HCT116 (cell line): ENCODE results near the gene AGAP5. TPM values are rescaled to one million over a fixed set of nuclear protein-coding genes. Genes with fewer than 3 reads are reported as not detected.

Experiments used
- ATAC-seq: fragments of 200-7000 bp; cut with Tn5 transposase; 2 replicates; pipeline ENCODE4 v1.9.1; 2020; ENCODE audit warnings: mild to moderate bottlenecking, moderate library complexity
- BruUV-seq: library from RNA; stranded (reverse); fragments of 400-500 nt; replicated peaks from 2 replicates; lab custom pipeline; 2021; lab: Mats Ljungman, UMichigan
- CTCF ChIA-PET: fragments of 300-600 bp; sonication (Branson Sonifier 250); formaldehyde crosslinking; loops from one replicate; lab custom pipeline; 2021; ENCODE audit warnings: antibody characterized with exemption; lab: Charles Lee
- POLR2A ChIA-PET: fragments of 300-600, 350-600 bp; sonication (Branson Sonifier 250); formaldehyde crosslinking; loops from one replicate; lab custom pipeline; 2021; ENCODE audit warnings: antibody characterized with exemption; lab: Charles Lee
- RAD21 ChIA-PET, 2 experiments: fragments of 300-600 bp; sonication (Branson Sonifier 250); formaldehyde crosslinking; loops; one replicate each; lab custom pipeline; 2023; ENCODE audit warnings: low total read pairs in 2 of 2; ENCODE audit not compliant: uncharacterized antibody in 2 of 2, unreplicated experiment in 2 of 2, low non-redundant PET in 1 of 2; lab: Charles Lee
- DNase-seq: peaks from one replicate; pipeline ENCODE4 v3.0.0-alpha.2; 2010; ENCODE audit warnings: low read depth, low spot score
- H2AFZ ChIP-seq: fragments of 200-600 bp; shearing (Covaris generic), sonication (generic); 2 replicates; pipeline ENCODE4 v1.6.1; 2017; ENCODE audit warnings: low read depth, mixed run types, mixed read lengths, antibody characterized with exemption, low read length; ENCODE audit not compliant: poor library complexity, severe bottlenecking
- H3K27ac ChIP-seq: 2 replicates; pipeline ENCODE4 v1.5.1; 2012; ENCODE audit warnings: low read depth, low read length
- H3K27me3 ChIP-seq: fragments of 200-600 bp; sonication (generic); 2 replicates; pipeline ENCODE4 v1.6.1; 2016; ENCODE audit warnings: mixed run types, low read length, mixed read lengths; ENCODE audit not compliant: insufficient read depth
- H3K36me3 ChIP-seq, 2 experiments: fragments of 200-500 bp in 1 of 2; fragments of 200-600 bp in 1 of 2; sonication (Bioruptor generic) in 1 of 2; sonication (generic) in 1 of 2; 2 replicates each; pipeline versions ENCODE4 v1.5.1 to v1.6.1; 2014 to 2016; ENCODE audit warnings: low read length in 2 of 2, inconsistent platforms in 1 of 2, mixed read lengths in 1 of 2, mixed run types in 1 of 2; ENCODE audit not compliant: insufficient read depth in 2 of 2, control insufficient read depth in 1 of 2
- H3K4me1 ChIP-seq, 2 experiments: fragments of 200-600 bp in 1 of 2; sonication (generic) in 1 of 2; 2 replicates each; pipeline versions ENCODE4 v1.5.1 to v1.6.1; 2012 to 2017; ENCODE audit warnings: low read length in 2 of 2, inconsistent platforms in 1 of 2, mild to moderate bottlenecking in 1 of 2, mixed read lengths in 1 of 2, mixed run types in 1 of 2, moderate library complexity in 1 of 2; ENCODE audit not compliant: insufficient read depth in 2 of 2, control insufficient read depth in 1 of 2
- H3K4me2 ChIP-seq: fragments of 200-600 bp; sonication (generic); 2 replicates; pipeline ENCODE4 v1.6.1; 2017; ENCODE audit warnings: mixed run types, low read length, mixed read lengths
- H3K4me3 ChIP-seq, 2 experiments: fragments of 200-600 bp in 1 of 2; sonication (generic) in 1 of 2; replicated peaks in 1 of 2; 2 replicates each; pipeline ENCODE4 v1.5.1; 2011 to 2016; ENCODE audit warnings: low read length in 2 of 2, control low read depth in 1 of 2, low read depth in 1 of 2, mild to moderate bottlenecking in 1 of 2, mixed read lengths in 1 of 2, mixed run types in 1 of 2
- H3K79me2 ChIP-seq: fragments of 200-600 bp; sonication (generic); 2 replicates; pipeline ENCODE4 v1.6.1; 2017; ENCODE audit warnings: mild to moderate bottlenecking, mixed run types, low read length, moderate library complexity, mixed read lengths; ENCODE audit not compliant: insufficient read depth
- H3K9ac ChIP-seq: fragments of 200-600 bp; sonication (generic); 2 replicates; pipeline ENCODE4 v1.6.1; 2016; ENCODE audit warnings: low read length, mixed read lengths
- H3K9me2 ChIP-seq: fragments of 200-600 bp; sonication (generic), shearing (Covaris generic); 2 replicates; pipeline ENCODE4 v1.6.1; 2017; ENCODE audit warnings: mixed run types, mild to moderate bottlenecking, moderate library complexity; ENCODE audit not compliant: insufficient read depth
- H3K9me3 ChIP-seq, 2 experiments: fragments of 200-500 bp in 1 of 2; fragments of 200-600 bp in 1 of 2; sonication (Bioruptor generic) in 1 of 2; sonication (generic) in 1 of 2; 2 replicates each; pipeline ENCODE4 v1.6.1; 2014 to 2017; ENCODE audit warnings: low read length in 2 of 2, mixed read lengths in 2 of 2, inconsistent platforms in 1 of 2, low read depth in 1 of 2, mild to moderate bottlenecking in 1 of 2, mixed run types in 1 of 2, moderate library complexity in 1 of 2; ENCODE audit not compliant: control insufficient read depth in 1 of 2, insufficient read depth in 1 of 2
- H4K20me1 ChIP-seq: fragments of 200-600 bp; sonication (generic), shearing (Covaris generic); 2 replicates; pipeline ENCODE4 v1.6.1; 2017; ENCODE audit warnings: mixed run types, mild to moderate bottlenecking, moderate library complexity; ENCODE audit not compliant: insufficient read depth
- CBX3 ChIP-seq: IDR thresholded peaks from 2 replicates; pipeline ENCODE4 v1.6.1; 2012; ENCODE audit warnings: low read depth
- EGR1 ChIP-seq: IDR thresholded peaks from 2 replicates; pipeline ENCODE4 v1.6.1; 2012; ENCODE audit warnings: low read depth
- ELF1 ChIP-seq: IDR thresholded peaks from 2 replicates; pipeline ENCODE4 v1.6.1; 2012; ENCODE audit warnings: low read depth, borderline replicate concordance
- EZH2phosphoT487 ChIP-seq: fragments of 200-600 bp; IDR thresholded peaks from 2 replicates; pipeline ENCODE4 v1.6.1; 2018; ENCODE audit warnings: antibody characterized with exemption, borderline replicate concordance
- FOSL1 ChIP-seq: IDR thresholded peaks from 2 replicates; pipeline ENCODE4 v1.6.1; 2012; ENCODE audit warnings: low read depth
- JUND ChIP-seq: IDR thresholded peaks from 2 replicates; pipeline ENCODE4 v1.6.1; 2012
- POLR2A ChIP-seq: IDR thresholded peaks from 2 replicates; pipeline ENCODE4 v1.7.0; 2011; ENCODE audit warnings: borderline replicate concordance; ENCODE audit not compliant: insufficient read depth, insufficient read length; ENCODE audit errors: extremely low read depth
- POLR2AphosphoS5 ChIP-seq: IDR thresholded peaks from 2 replicates; pipeline ENCODE4 v1.6.1; 2011; ENCODE audit warnings: mild to moderate bottlenecking, low read depth, low read length, moderate library complexity
- SIN3A ChIP-seq: IDR thresholded peaks from 2 replicates; pipeline ENCODE4 v1.6.1; 2012; ENCODE audit warnings: low read depth
- SP1 ChIP-seq: IDR thresholded peaks from 2 replicates; pipeline ENCODE4 v1.6.1; 2012; ENCODE audit warnings: low read depth
- SRF ChIP-seq: IDR thresholded peaks from 2 replicates; pipeline ENCODE4 v1.6.1; 2012; ENCODE audit warnings: low read depth
- TCF7L2 ChIP-seq: IDR thresholded peaks from 2 replicates; pipeline ENCODE4 v1.7.0; 2011; ENCODE audit warnings: borderline replicate concordance, inconsistent platforms; ENCODE audit not compliant: insufficient read depth, insufficient read length; ENCODE audit errors: extremely low read depth
- YY1 ChIP-seq: IDR thresholded peaks from 2 replicates; pipeline ENCODE4 v1.6.1; 2011; ENCODE audit warnings: low read length, low read depth, moderate library complexity, mild to moderate bottlenecking; ENCODE audit not compliant: insufficient replicate concordance; ENCODE audit errors: extremely low read depth
- ZFX ChIP-seq: fragments of 450-650 bp; IDR thresholded peaks from 2 replicates; pipeline ENCODE4 v1.6.1; 2017
- ZNF274 ChIP-seq: fragments of 200-500 bp; sonication (Bioruptor generic); IDR thresholded peaks from 2 replicates; pipeline ENCODE4 v1.6.1; 2014; ENCODE audit warnings: mild to moderate bottlenecking, low read depth, low read length, inconsistent platforms
- intact Hi-C: fragments of 100-400 bp; cut with micrococcal nuclease; formaldehyde crosslinking; loops from 2 replicates; pipeline ENCODE4 v1.10.0; 2022
- total RNA-seq: library from RNA; stranded (reverse); gene quantifications from one replicate; pipeline ENCODE4 v1.2.1, GENCODE V29; 2021; ENCODE audit not compliant: unreplicated experiment
- TF ChIP-seq, protein P1 (sequence below): IDR thresholded peaks from 2 replicates; pipeline ENCODE4 v1.6.1; 2011; ENCODE audit warnings: mild to moderate bottlenecking, low read length, moderate library complexity; ENCODE audit not compliant: insufficient replicate concordance; ENCODE audit errors: extremely low read depth
- TF ChIP-seq, protein P2 (sequence below), 3 experiments: fragments of 200-600 bp in 1 of 3; sonication (generic) in 1 of 3; IDR thresholded peaks in 2 of 3; conservative IDR thresholded peaks in 1 of 3; 2 replicates each; pipeline ENCODE4 v1.5.1; 2012 to 2017; ENCODE audit warnings: low read depth in 2 of 3, low read length in 2 of 3, antibody characterized with exemption in 1 of 3, borderline replicate concordance in 1 of 3, control low read depth in 1 of 3, mild to moderate bottlenecking in 1 of 3, mixed read lengths in 1 of 3, mixed run types in 1 of 3, moderate library complexity in 1 of 3; ENCODE audit not compliant: insufficient read depth in 1 of 3
- TF ChIP-seq, protein P3 (sequence below): IDR thresholded peaks from 2 replicates; pipeline ENCODE4 v1.6.1; 2012
- TF ChIP-seq, protein P4 (sequence below): IDR thresholded peaks from 2 replicates; pipeline ENCODE4 v1.6.1; 2012; ENCODE audit warnings: low read depth

Gene AGAP5
- total RNA-seq, 1 experiment from 2014 or later: 7.5 TPM

DNA sequence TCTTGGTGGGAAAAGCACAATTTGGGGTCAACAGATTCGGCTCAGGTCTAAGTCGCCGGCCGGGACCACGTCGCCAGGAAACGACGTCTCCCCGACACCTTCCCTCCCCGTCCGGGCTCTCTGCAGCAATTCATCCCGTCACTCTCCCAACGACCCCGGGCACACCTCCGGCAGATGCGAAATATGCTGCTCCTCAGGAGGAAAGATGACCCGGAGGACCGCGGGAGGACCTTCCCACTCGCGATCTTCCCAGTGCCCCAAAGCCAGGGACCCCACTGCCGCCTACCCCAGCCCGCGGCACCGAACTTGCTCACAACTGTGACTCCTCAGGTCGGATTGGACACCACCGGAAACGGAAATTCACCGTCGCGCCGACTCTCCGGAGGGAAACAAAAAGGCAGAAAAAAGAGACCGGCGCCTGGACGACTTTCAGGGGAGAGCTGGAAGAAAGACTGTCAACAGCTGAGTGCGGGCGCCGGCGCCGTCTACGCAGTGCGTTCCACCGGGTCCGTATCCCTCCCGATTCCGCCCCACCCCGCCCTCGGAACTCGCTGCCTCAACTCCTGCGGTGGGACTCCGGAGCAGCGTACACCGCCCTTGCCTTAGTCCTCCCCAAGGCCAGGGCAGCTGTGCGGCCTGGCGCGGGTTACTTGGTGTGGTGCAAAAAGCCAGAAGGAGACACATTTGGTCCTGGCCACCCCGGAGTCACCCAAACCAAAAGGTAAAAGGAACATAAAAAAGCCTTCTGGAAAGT lies 32.4 kb upstream of the AGAP5 start:
- RAD21 ChIA-PET: no interaction called here
- no TSS peak for BruUV-seq
- DNase-seq: peak; percentile 87
- H2AFZ ChIP-seq: no peak overlapping the region
- peak; percentile 87 for ATAC-seq
- H3K4me2 ChIP-seq: peak overlapping the region; percentile 91
- no peaks in the 10 kb centered on the region for H3K9me2 ChIP-seq
- peak overlapping the region; percentile 87 for H3K27ac ChIP-seq
- CTCF ChIA-PET: no interaction called here
- peak overlapping the region; percentile 92 for H3K9ac ChIP-seq
- intact Hi-C loops: no loop called here
- POLR2A ChIA-PET: interaction anchor here (1.1 to 3.7 kb wide), 2 partner anchors 13 to 52 kb away, joined by 3 to 36 read pairs; partner anchors contain the start of genes CHCHD1 and SEC24C
- peaks cover 23% of the 10 kb centered on the region for H3K79me2 ChIP-seq
- H3K27me3 ChIP-seq: no peaks in the 10 kb centered on the region
- peak overlapping the region; percentile 57 to 95 for H3K4me3 ChIP-seq
- H4K20me1 ChIP-seq: no peaks in the 10 kb centered on the region
- no peaks in the 10 kb centered on the region for H3K9me3 ChIP-seq
- H3K4me1 ChIP-seq: peaks cover 0 to 6% of the 10 kb centered on the region in 2 experiments; a peak in 2 of 4 replicates
- H3K36me3 ChIP-seq: peaks cover 5 to 11% of the 10 kb centered on the region in 2 experiments; a peak in 3 of 4 replicates
- peak; percentile 96 for TF ChIP-seq POLR2AphosphoS5
- no peak for TF ChIP-seq ZNF274
- no peak for TF ChIP-seq FOSL1
- TF ChIP-seq EZH2phosphoT487: no peak
- no peak; the same call in 1 of the 2 replicates for TF ChIP-seq ELF1
- peak; percentile 83 for TF ChIP-seq SRF
- TF ChIP-seq ZFX: peak; percentile 71
- TF ChIP-seq, protein P1, sequence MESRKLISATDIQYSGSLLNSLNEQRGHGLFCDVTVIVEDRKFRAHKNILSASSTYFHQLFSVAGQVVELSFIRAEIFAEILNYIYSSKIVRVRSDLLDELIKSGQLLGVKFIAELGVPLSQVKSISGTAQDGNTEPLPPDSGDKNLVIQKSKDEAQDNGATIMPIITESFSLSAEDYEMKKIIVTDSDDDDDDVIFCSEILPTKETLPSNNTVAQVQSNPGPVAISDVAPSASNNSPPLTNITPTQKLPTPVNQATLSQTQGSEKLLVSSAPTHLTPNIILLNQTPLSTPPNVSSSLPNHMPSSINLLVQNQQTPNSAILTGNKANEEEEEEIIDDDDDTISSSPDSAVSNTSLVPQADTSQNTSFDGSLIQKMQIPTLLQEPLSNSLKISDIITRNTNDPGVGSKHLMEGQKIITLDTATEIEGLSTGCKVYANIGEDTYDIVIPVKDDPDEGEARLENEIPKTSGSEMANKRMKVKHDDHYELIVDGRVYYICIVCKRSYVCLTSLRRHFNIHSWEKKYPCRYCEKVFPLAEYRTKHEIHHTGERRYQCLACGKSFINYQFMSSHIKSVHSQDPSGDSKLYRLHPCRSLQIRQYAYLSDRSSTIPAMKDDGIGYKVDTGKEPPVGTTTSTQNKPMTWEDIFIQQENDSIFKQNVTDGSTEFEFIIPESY: no peak
- peak; percentile 81 for TF ChIP-seq TCF7L2
- TF ChIP-seq SP1: peak; percentile 56
- peak; percentile 36; the same call in 1 of the 2 replicates for TF ChIP-seq EGR1
- peak; percentile 86 for TF ChIP-seq POLR2A
- TF ChIP-seq, protein P2, sequence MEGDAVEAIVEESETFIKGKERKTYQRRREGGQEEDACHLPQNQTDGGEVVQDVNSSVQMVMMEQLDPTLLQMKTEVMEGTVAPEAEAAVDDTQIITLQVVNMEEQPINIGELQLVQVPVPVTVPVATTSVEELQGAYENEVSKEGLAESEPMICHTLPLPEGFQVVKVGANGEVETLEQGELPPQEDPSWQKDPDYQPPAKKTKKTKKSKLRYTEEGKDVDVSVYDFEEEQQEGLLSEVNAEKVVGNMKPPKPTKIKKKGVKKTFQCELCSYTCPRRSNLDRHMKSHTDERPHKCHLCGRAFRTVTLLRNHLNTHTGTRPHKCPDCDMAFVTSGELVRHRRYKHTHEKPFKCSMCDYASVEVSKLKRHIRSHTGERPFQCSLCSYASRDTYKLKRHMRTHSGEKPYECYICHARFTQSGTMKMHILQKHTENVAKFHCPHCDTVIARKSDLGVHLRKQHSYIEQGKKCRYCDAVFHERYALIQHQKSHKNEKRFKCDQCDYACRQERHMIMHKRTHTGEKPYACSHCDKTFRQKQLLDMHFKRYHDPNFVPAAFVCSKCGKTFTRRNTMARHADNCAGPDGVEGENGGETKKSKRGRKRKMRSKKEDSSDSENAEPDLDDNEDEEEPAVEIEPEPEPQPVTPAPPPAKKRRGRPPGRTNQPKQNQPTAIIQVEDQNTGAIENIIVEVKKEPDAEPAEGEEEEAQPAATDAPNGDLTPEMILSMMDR (IDR thresholded peaks at IDR 0.05 in 2 of 3, conservative IDR thresholded peaks at IDR 0.05 in 1 of 3; ENCODE audit: borderline replicate concordance in 1 of 3, insufficient read depth in 1 of 3, low read depth in 2 of 3, low read length in 2 of 3): no peak
- TF ChIP-seq YY1: peak; percentile 81
- peak; percentile 74 for TF ChIP-seq CBX3
- TF ChIP-seq SIN3A: peak; percentile 86
- 0 out of 2 replicates have a peak, but pooled peaks have one; percentile 22 for TF ChIP-seq JUND
- TF ChIP-seq, protein P3, sequence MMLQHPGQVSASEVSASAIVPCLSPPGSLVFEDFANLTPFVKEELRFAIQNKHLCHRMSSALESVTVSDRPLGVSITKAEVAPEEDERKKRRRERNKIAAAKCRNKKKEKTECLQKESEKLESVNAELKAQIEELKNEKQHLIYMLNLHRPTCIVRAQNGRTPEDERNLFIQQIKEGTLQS: no peak
- TF ChIP-seq, protein P4, sequence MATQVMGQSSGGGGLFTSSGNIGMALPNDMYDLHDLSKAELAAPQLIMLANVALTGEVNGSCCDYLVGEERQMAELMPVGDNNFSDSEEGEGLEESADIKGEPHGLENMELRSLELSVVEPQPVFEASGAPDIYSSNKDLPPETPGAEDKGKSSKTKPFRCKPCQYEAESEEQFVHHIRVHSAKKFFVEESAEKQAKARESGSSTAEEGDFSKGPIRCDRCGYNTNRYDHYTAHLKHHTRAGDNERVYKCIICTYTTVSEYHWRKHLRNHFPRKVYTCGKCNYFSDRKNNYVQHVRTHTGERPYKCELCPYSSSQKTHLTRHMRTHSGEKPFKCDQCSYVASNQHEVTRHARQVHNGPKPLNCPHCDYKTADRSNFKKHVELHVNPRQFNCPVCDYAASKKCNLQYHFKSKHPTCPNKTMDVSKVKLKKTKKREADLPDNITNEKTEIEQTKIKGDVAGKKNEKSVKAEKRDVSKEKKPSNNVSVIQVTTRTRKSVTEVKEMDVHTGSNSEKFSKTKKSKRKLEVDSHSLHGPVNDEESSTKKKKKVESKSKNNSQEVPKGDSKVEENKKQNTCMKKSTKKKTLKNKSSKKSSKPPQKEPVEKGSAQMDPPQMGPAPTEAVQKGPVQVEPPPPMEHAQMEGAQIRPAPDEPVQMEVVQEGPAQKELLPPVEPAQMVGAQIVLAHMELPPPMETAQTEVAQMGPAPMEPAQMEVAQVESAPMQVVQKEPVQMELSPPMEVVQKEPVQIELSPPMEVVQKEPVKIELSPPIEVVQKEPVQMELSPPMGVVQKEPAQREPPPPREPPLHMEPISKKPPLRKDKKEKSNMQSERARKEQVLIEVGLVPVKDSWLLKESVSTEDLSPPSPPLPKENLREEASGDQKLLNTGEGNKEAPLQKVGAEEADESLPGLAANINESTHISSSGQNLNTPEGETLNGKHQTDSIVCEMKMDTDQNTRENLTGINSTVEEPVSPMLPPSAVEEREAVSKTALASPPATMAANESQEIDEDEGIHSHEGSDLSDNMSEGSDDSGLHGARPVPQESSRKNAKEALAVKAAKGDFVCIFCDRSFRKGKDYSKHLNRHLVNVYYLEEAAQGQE: no peak
